IMR-90 (cell line): ENCODE results near the gene MRFAP1L1. TPM values are rescaled to one million over a fixed set of nuclear protein-coding genes. Genes with fewer than 3 reads are reported as not detected.

Experiments used
- ATAC-seq: fragments of 200-7000 bp; cut with Tn5 transposase; 2 replicates; pipeline ENCODE4 v1.9.1; 2020; ENCODE audit warnings: low read depth, mild to moderate bottlenecking, moderate library complexity
- BruUV-seq: library from RNA; stranded (reverse); fragments of 400-500 nt; replicated peaks from 2 replicates; lab custom pipeline; 2021; lab: Mats Ljungman, UMichigan
- CTCF ChIA-PET: fragments of 300-600 bp; formaldehyde crosslinking; extraction: SDS; loops from one replicate; lab custom pipeline; 2021; ENCODE audit warnings: antibody characterized with exemption; lab: Yijun Ruan, JAX
- POLR2A ChIA-PET: fragments of 300-600 bp; sonication (Branson Sonifier 250); formaldehyde crosslinking; loops from one replicate; lab custom pipeline; 2022; ENCODE audit warnings: antibody characterized with exemption; ENCODE audit not compliant: unreplicated experiment; lab: Charles Lee
- DNase-seq: peaks from one replicate; pipeline ENCODE4 v3.0.0; 2013
- H2AFZ ChIP-seq: replicated peaks from 2 replicates; pipeline ENCODE3; 2013; ENCODE audit warnings: low read length, mild to moderate bottlenecking; ENCODE audit not compliant: poor library complexity
- H2AK5ac ChIP-seq: 2 replicates; pipeline ENCODE4 v1.6.1; 2013; ENCODE audit warnings: low read depth, low read length, inconsistent platforms
- H2AK9ac ChIP-seq: replicated peaks from 2 replicates; pipeline ENCODE3; 2013; ENCODE audit warnings: mild to moderate bottlenecking, low read depth, low read length, moderate library complexity; ENCODE audit not compliant: poor library complexity
- H2BK120ac ChIP-seq: 2 replicates; pipeline ENCODE4 v1.6.1; 2013; ENCODE audit warnings: low read depth, low read length, inconsistent platforms
- H2BK15ac ChIP-seq: 3 replicates; pipeline ENCODE4 v1.6.1; 2013; ENCODE audit warnings: low read depth, low read length, inconsistent platforms
- H2BK20ac ChIP-seq: 2 replicates; pipeline ENCODE4 v1.6.1; 2013; ENCODE audit warnings: low read depth, mild to moderate bottlenecking, inconsistent platforms, low read length, moderate library complexity
- H2BK5ac ChIP-seq: 2 replicates; pipeline ENCODE4 v1.6.1; 2013; ENCODE audit warnings: mild to moderate bottlenecking, low read depth, low read length, inconsistent platforms; ENCODE audit not compliant: poor library complexity, severe bottlenecking
- H3K14ac ChIP-seq: replicated peaks from 2 replicates; pipeline ENCODE4 v1.6.1; 2013; ENCODE audit warnings: low read depth, low read length, inconsistent platforms
- H3K18ac ChIP-seq: 2 replicates; pipeline ENCODE4 v1.6.1; 2013; ENCODE audit warnings: low read depth, low read length, control low read depth
- H3K23ac ChIP-seq: 2 replicates; pipeline ENCODE4 v1.6.1; 2013; ENCODE audit warnings: low read depth, low read length, inconsistent platforms
- H3K27ac ChIP-seq: 2 replicates; pipeline ENCODE4 v1.5.1; 2013; ENCODE audit warnings: mild to moderate bottlenecking, control low read depth, low read length; ENCODE audit not compliant: insufficient read depth
- H3K27me3 ChIP-seq: 2 replicates; pipeline ENCODE4 v1.6.1; 2013; ENCODE audit warnings: low read length; ENCODE audit not compliant: control insufficient read depth, insufficient read depth
- H3K36me3 ChIP-seq: 2 replicates; pipeline ENCODE4 v1.6.1; 2013; ENCODE audit warnings: low read length, mixed read lengths; ENCODE audit not compliant: control insufficient read depth, insufficient read depth
- H3K4ac ChIP-seq: 2 replicates; pipeline ENCODE4 v1.6.1; 2013; ENCODE audit warnings: low read depth, low read length, inconsistent platforms
- H3K4me1 ChIP-seq: 2 replicates; pipeline ENCODE4 v1.6.1; 2013; ENCODE audit warnings: low read length, mixed read lengths; ENCODE audit not compliant: control insufficient read depth, insufficient read depth
- H3K4me2 ChIP-seq: 2 replicates; pipeline ENCODE4 v1.6.1; 2013; ENCODE audit warnings: low read depth, mild to moderate bottlenecking, control low read depth, low read length, moderate library complexity
- H3K4me3 ChIP-seq: 2 replicates; pipeline ENCODE4 v1.5.1; 2013; ENCODE audit warnings: low read depth, mild to moderate bottlenecking, control low read depth, low read length, moderate library complexity; ENCODE audit not compliant: insufficient read depth
- H3K56ac ChIP-seq: 2 replicates; pipeline ENCODE4 v1.6.1; 2013; ENCODE audit warnings: low read length, inconsistent platforms; ENCODE audit not compliant: insufficient read depth; ENCODE audit errors: extremely low read depth
- H3K79me1 ChIP-seq, 2 experiments: 2 replicates each; pipeline ENCODE4 v1.6.1; 2013; ENCODE audit warnings: low read length in 2 of 2, inconsistent platforms in 1 of 2, low read depth in 1 of 2
- H3K9ac ChIP-seq: 2 replicates; pipeline ENCODE4 v1.6.1; 2013; ENCODE audit warnings: low read depth, low read length, control low read depth
- H3K9me1 ChIP-seq: 2 replicates; pipeline ENCODE4 v1.6.1; 2013; ENCODE audit warnings: low read length, inconsistent platforms; ENCODE audit not compliant: insufficient read depth
- H3K9me3 ChIP-seq: 2 replicates; pipeline ENCODE4 v1.6.1; 2013; ENCODE audit warnings: low read length; ENCODE audit not compliant: control insufficient read depth, insufficient read depth
- H4K20me1 ChIP-seq: 2 replicates; pipeline ENCODE4 v1.6.1; 2013; ENCODE audit warnings: low read length, inconsistent platforms; ENCODE audit not compliant: insufficient read depth
- H4K5ac ChIP-seq: 2 replicates; pipeline ENCODE4 v1.6.1; 2013; ENCODE audit warnings: mild to moderate bottlenecking, low read depth, low read length, control low read depth
- H4K8ac ChIP-seq, 2 experiments: 2 replicates each; pipeline ENCODE4 v1.6.1; 2013; ENCODE audit warnings: low read depth in 2 of 2, low read length in 2 of 2, control low read depth in 1 of 2, inconsistent platforms in 1 of 2
- H4K91ac ChIP-seq: 2 replicates; pipeline ENCODE4 v1.6.1; 2013; ENCODE audit warnings: low read depth, low read length, inconsistent platforms; ENCODE audit not compliant: insufficient read depth
- BHLHE40 ChIP-seq: fragments of 150-350 bp; IDR thresholded peaks from 2 replicates; pipeline ENCODE4 v1.6.1; 2016; ENCODE audit warnings: mild to moderate bottlenecking, low read depth, low read length
- CEBPB ChIP-seq: IDR thresholded peaks from 2 replicates; pipeline ENCODE4 v1.6.1; 2012; ENCODE audit warnings: low read depth, low read length, improper control_type of control experiment
- CHD1 ChIP-seq: IDR thresholded peaks from 2 replicates; pipeline ENCODE4 v1.6.1; 2012; ENCODE audit warnings: low read depth, low read length, improper control_type of control experiment
- CTCF ChIP-seq: conservative IDR thresholded peaks from 2 replicates; pipeline ENCODE4 v1.5.1; 2012; ENCODE audit warnings: mild to moderate bottlenecking, low read depth, low read length, improper control_type of control experiment
- ELK1 ChIP-seq: fragments of 150-350 bp; IDR thresholded peaks from 2 replicates; pipeline ENCODE4 v1.6.1; 2016; ENCODE audit warnings: low read depth, mild to moderate bottlenecking, low read length, moderate library complexity, borderline replicate concordance
- FOS ChIP-seq: fragments of 150-350 bp; IDR thresholded peaks from 2 replicates; pipeline ENCODE4 v1.6.1; 2016; ENCODE audit warnings: low read depth, low read length
- MAFK ChIP-seq: IDR thresholded peaks from 2 replicates; pipeline ENCODE4 v1.6.1; 2012; ENCODE audit warnings: low read depth, low read length, improper control_type of control experiment
- MAZ ChIP-seq: IDR thresholded peaks from 2 replicates; pipeline ENCODE4 v1.6.1; 2012; ENCODE audit warnings: low read depth, mild to moderate bottlenecking, low read length, improper control_type of control experiment, moderate library complexity, borderline replicate concordance
- NFE2L2 ChIP-seq: fragments of 150-350 bp; IDR thresholded peaks from 2 replicates; pipeline ENCODE4 v1.6.1; 2016; ENCODE audit warnings: low read depth, mild to moderate bottlenecking, low read length
- POLR2A ChIP-seq: IDR thresholded peaks from 2 replicates; pipeline ENCODE4 v1.6.1; 2012; ENCODE audit warnings: mild to moderate bottlenecking, low read depth, low read length
- RAD21 ChIP-seq: IDR thresholded peaks from 2 replicates; pipeline ENCODE4 v1.6.1; 2012; ENCODE audit warnings: low read length, improper control_type of control experiment
- RCOR1 ChIP-seq: IDR thresholded peaks from 2 replicates; pipeline ENCODE4 v1.6.1; 2012; ENCODE audit warnings: mild to moderate bottlenecking, low read length, improper control_type of control experiment; ENCODE audit not compliant: insufficient replicate concordance
- RFX5 ChIP-seq: IDR thresholded peaks from 2 replicates; pipeline ENCODE4 v1.8.0; 2012; ENCODE audit warnings: low read depth, mild to moderate bottlenecking, low read length, moderate library complexity
- SMC3 ChIP-seq: fragments of 150-350 bp; IDR thresholded peaks from 2 replicates; pipeline ENCODE4 v1.6.1; 2016; ENCODE audit warnings: low read depth, mild to moderate bottlenecking, antibody characterized with exemption, low read length, moderate library complexity
- USF2 ChIP-seq: fragments of 150-350 bp; IDR thresholded peaks from 2 replicates; pipeline ENCODE4 v1.6.1; 2017; ENCODE audit warnings: mild to moderate bottlenecking, antibody characterized with exemption, low read length, low read depth
- WGBS, 2 experiments: methylation state at CpG; one replicate each; pipeline versions ENCODE4 v1.1.5 to v1.1.7; 2013; ENCODE audit warnings: missing lambda C conversion rate in 2 of 2; ENCODE audit not compliant: insufficient read length in 1 of 2; ENCODE audit errors: extremely low coverage in 2 of 2; 5-methylcytosine and 5-hydroxymethylcytosine counted together
- dilution Hi-C: fragments of 300-500 bp; cut with HindIII; formaldehyde crosslinking; loops from one replicate; pipeline ENCODE4 v1.14.3; 2018; ENCODE audit warnings: low sequenced_read_pairs; ENCODE audit not compliant: unreplicated experiment
- in situ Hi-C: fragments of 300-500 bp; cut with MboI; formaldehyde crosslinking; loops from 3 replicates; pipeline ENCODE4 v1.14.3; 2019; ENCODE audit warnings: low sequenced_read_pairs, inconsistent platforms, mixed read lengths
- intact Hi-C: fragments of 100-400 bp; cut with micrococcal nuclease; formaldehyde crosslinking; loops from 2 replicates; pipeline ENCODE4 v1.10.0; 2022
- polyA plus RNA-seq, 3 experiments: library from polyadenylated mRNA; depleted of rRNA; stranded (reverse); fragments of >200 nt; gene quantifications; 2 replicates each; pipeline ENCODE4 v1.2.3, GENCODE V29; 2012; ENCODE audit warnings: low replicate concordance in 1 of 3
- total RNA-seq: library from RNA; depleted of rRNA; stranded (reverse); fragments of >200 nt; gene quantifications from 2 replicates; pipeline ENCODE4 v1.2.3, GENCODE V29; 2012

The MRFAP1L1 gene
- total and polyA plus RNA-seq, 2 of the 4 experiments (the other 2 are of a cell fraction): 31.7 to 47.0 TPM

- no peak overlapping the region for H3K9ac ChIP-seq
- no peak overlapping the region for H3K27ac ChIP-seq
- peak overlapping the region; percentile 21 for H4K5ac ChIP-seq
- H4K91ac ChIP-seq: no peak overlapping the region
- H4K8ac ChIP-seq: peak overlapping the region in 1 of 2 experiments; percentile 81; a peak in 2 of 4 replicates
- H2AK9ac ChIP-seq: peak overlapping the region; percentile 60
- H3K36me3 ChIP-seq: no peaks in the 10 kb centered on the region
- 41% methylated on average over 18 of the region's 25 CpGs; no CpG with 5 or more reads in 1 of the 2 experiments for WGBS, 2 experiments
- no peaks in the 10 kb centered on the region for H3K9me3 ChIP-seq
- no peak overlapping the region for H2BK15ac ChIP-seq
- in situ Hi-C loops: no loop called here
- 0 out of 2 replicates have a peak overlapping the region, but pooled peaks have one; percentile 29 for H3K4ac ChIP-seq
- DNase-seq (peak; percentile 33), ATAC-seq (peak; percentile 80)
- H3K4me2 ChIP-seq: no peak overlapping the region; the same call in 1 of the 2 replicates
- peak overlapping the region; percentile 40 for H2BK120ac ChIP-seq
- H3K14ac ChIP-seq: peak overlapping the region; percentile 65
- no peaks in the 10 kb centered on the region for H4K20me1 ChIP-seq
- no peak overlapping the region for H3K56ac ChIP-seq
- peak overlapping the region; percentile 90 for H2AFZ ChIP-seq
- H3K4me1 ChIP-seq: peaks cover 8% of the 10 kb centered on the region
- CTCF ChIA-PET: no interaction called here
- dilution Hi-C loops: no loop called here
- no peaks in the 10 kb centered on the region for H3K27me3 ChIP-seq
- H3K9me1 ChIP-seq: no peaks in the 10 kb centered on the region; the same call in 1 of the 2 replicates
- H3K23ac ChIP-seq: no peak overlapping the region
- H2BK5ac ChIP-seq: no peak overlapping the region
- peak overlapping the region; percentile 68 for H2AK5ac ChIP-seq
- POLR2A ChIA-PET: no interaction called here
- H3K18ac ChIP-seq: no peak overlapping the region
- no peaks in the 10 kb centered on the region for H3K79me1 ChIP-seq
- intact Hi-C loops: no loop called here
- no peak overlapping the region for H2BK20ac ChIP-seq
- TF ChIP-seq NFE2L2 (no peak), CTCF (no peak), CHD1 (no peak), RAD21 (no peak), POLR2A (no peak), SMC3 (no peak), USF2 (no peak), ELK1 (no peak), RCOR1 (no peak), RFX5 (no peak), MAFK (no peak), FOS (no peak), CEBPB (no peak), BHLHE40 (no peak), MAZ (no peak)
- BruUV-seq: no TSS peak
- H3K4me3 ChIP-seq: no peak overlapping the region
Observed at GRCh38 chr4:6749340-6750171, 39.9 kb upstream of the MRFAP1L1 start.
